Measurements from ENCODE around the gene FAM50A. TPM values are rescaled to one million over a fixed set of nuclear protein-coding genes. Genes with fewer than 3 reads are reported as not detected.

Gene FAM50A
- polyA plus RNA-seq, 1 of the 3 experiments (the other 2 are of a cell fraction) = 86.0 TPM

GRCh38 chrX:154437971-154438893 lies 5.7 kb upstream of the FAM50A start:
- peaks cover 0 to 16% of the 10 kb centered on the region in 2 experiments; a peak in 1 of 4 replicates for H3K4me1 ChIP-seq (ENCODE audit: control insufficient read depth in 1 of 2, insufficient read depth in 2 of 2, low read depth in 1 of 2, low read length in 1 of 2)
- H3K27me3 ChIP-seq (ENCODE audit: insufficient read depth) = no peaks in the 10 kb centered on the region; the same call in 1 of the 2 replicates
- peaks cover 27% of the 10 kb centered on the region; the same call in 1 of the 2 replicates for H4K20me1 ChIP-seq (ENCODE audit: insufficient read depth)
- POLR2A ChIA-PET = interaction anchor here (1.3 kb wide), 1 partner anchor 19 kb away, joined by 3 read pairs; no protein-coding TSS in a partner anchor
- TF ChIP-seq NFIC (IDR thresholded peaks at IDR 0.05; ENCODE audit: borderline replicate concordance) (no peak), ZBTB33 (IDR thresholded peaks at IDR 0.05; ENCODE audit: borderline replicate concordance, low read depth) (no peak), MXI1 (IDR thresholded peaks at IDR 0.05; ENCODE audit: low read depth, low read length) (no peak), IRF3 (IDR thresholded peaks at IDR 0.05; ENCODE audit: low read depth, low read length) (no peak), TAF1 (IDR thresholded peaks at IDR 0.05; ENCODE audit: borderline replicate concordance, low read depth, low read length) (no peak), RAD21 (IDR thresholded peaks at IDR 0.05; ENCODE audit: low read length) (no peak), TEAD4 (IDR thresholded peaks at IDR 0.05; ENCODE audit: borderline replicate concordance, insufficient read depth) (no peak), PBX3 (IDR thresholded peaks at IDR 0.05) (no peak), GATA2 (CRISPR knock-in tag; IDR thresholded peaks at IDR 0.05) (no peak), CHD2 (IDR thresholded peaks at IDR 0.05; ENCODE audit: low read length, partially characterized antibody) (no peak)
- no peaks in the 10 kb centered on the region for H3K9me2 ChIP-seq
- H3K9me3 ChIP-seq = no peaks in the 10 kb centered on the region
- peak overlapping the region; percentile 64 to 69 for H3K4me3 ChIP-seq (ENCODE audit: low read depth in 2 of 2, low read length in 1 of 2)
- peak overlapping the region; percentile 65; the same call in 1 of the 2 replicates for H3K9ac ChIP-seq
- H3K27ac ChIP-seq (ENCODE audit: low read depth in 2 of 2, low read length in 1 of 2) = peak overlapping the region in 1 of 2 experiments; percentile 43; a peak in 2 of 4 replicates
- no peak overlapping the region for H2AFZ ChIP-seq (ENCODE audit: low read depth)
- H3K79me2 ChIP-seq (ENCODE audit: insufficient read depth) = peaks cover 36% of the 10 kb centered on the region
- CTCF ChIA-PET = interaction anchor here (1.7 kb wide), 1 partner anchor 40 kb away, joined by 7 read pairs; the partner anchor contains the start of gene RPL10
- WGBS (ENCODE audit: low lambda C conversion rate) = 33% methylated on average over 25 of the region's 28 CpGs
- peaks cover 0 to 25% of the 10 kb centered on the region in 2 experiments for H3K36me3 ChIP-seq (replicated peaks in 1 of 2; ENCODE audit: control insufficient read depth in 1 of 2, insufficient read depth in 2 of 2, low read length in 1 of 2)
- peak overlapping the region; percentile 62 for H3K4me2 ChIP-seq
- H3F3A ChIP-seq (replicated peaks; ENCODE audit: insufficient read depth) = peaks cover 1% of the 10 kb centered on the region
- no peak for DNase-seq
